HepG2 (cell line): ENCODE results near the gene NRN1. TPM values are rescaled to one million over a fixed set of nuclear protein-coding genes. Genes with fewer than 3 reads are reported as not detected.

Experiments used
- ATAC-seq: fragments of 200-7000 bp; cut with Tn5 transposase; 3 replicates; pipeline ENCODE4 v1.9.1; 2020; ENCODE audit warnings: mild to moderate bottlenecking, moderate library complexity
- BruUV-seq: library from RNA; stranded (reverse); fragments of 400-500 nt; replicated peaks from 2 replicates; lab custom pipeline; 2021; lab: Mats Ljungman, UMichigan
- CTCF ChIA-PET: fragments of 300-600 bp; formaldehyde crosslinking; extraction: SDS; loops from one replicate; lab custom pipeline; 2021; ENCODE audit warnings: low total read pairs, inconsistent platforms, low intra/inter-chr PET ratio; lab: Yijun Ruan, JAX
- POLR2A ChIA-PET: fragments of 350-600 bp; sonication (Branson Sonifier 250); formaldehyde crosslinking; loops from one replicate; lab custom pipeline; 2020; ENCODE audit warnings: antibody characterized with exemption, inconsistent platforms; lab: Yijun Ruan, JAX
- DNase-seq: peaks from one replicate; pipeline ENCODE4 v3.0.0-alpha.2; 2015; ENCODE audit warnings: low spot score
- FAIRE-seq: peaks from 3 replicates; lab custom pipeline; 2011; peaks lifted over from hg19 to GRCh38; lab: Jason Lieb, UNC
- H2AFZ ChIP-seq: one replicate; pipeline ENCODE4 v1.6.1; 2011; ENCODE audit warnings: low read length, inconsistent platforms
- H3K27ac ChIP-seq: fragments of 300-600 bp; 3 replicates; pipeline ENCODE4 v1.8.0; 2011; ENCODE audit warnings: mixed run types, mild to moderate bottlenecking, mixed read lengths, low read length, inconsistent platforms; ENCODE audit not compliant: insufficient read depth; ENCODE audit errors: extremely low read length
- H3K27me3 ChIP-seq, 2 experiments: fragments of 200-600 bp in 1 of 2; 2 replicates in 1 of 2; 3 replicates in 1 of 2; pipeline versions ENCODE4 v1.6.0 to v1.8.0; 2011; ENCODE audit warnings: low read length in 2 of 2, mild to moderate bottlenecking in 2 of 2, moderate library complexity in 2 of 2, inconsistent platforms in 1 of 2; ENCODE audit not compliant: insufficient read depth in 2 of 2, control insufficient read depth in 1 of 2
- H3K36me3 ChIP-seq, 2 experiments: fragments of 200-600 bp in 1 of 2; replicated peaks in 1 of 2; 2 replicates in 1 of 2; 3 replicates in 1 of 2; pipeline versions ENCODE4 v1.5.1 to v1.8.0; 2011; ENCODE audit warnings: low read length in 2 of 2, inconsistent platforms in 1 of 2; ENCODE audit not compliant: insufficient read depth in 2 of 2, control insufficient read depth in 1 of 2
- H3K4me1 ChIP-seq: 2 replicates; pipeline ENCODE4 v1.5.1; 2012; ENCODE audit warnings: low read length, inconsistent platforms; ENCODE audit not compliant: insufficient read depth
- H3K4me2 ChIP-seq: 2 replicates; pipeline ENCODE4 v1.6.0; 2011; ENCODE audit warnings: low read depth, low read length, inconsistent platforms
- H3K4me3 ChIP-seq, 3 experiments: fragments of 200-600 bp in 1 of 3; sonication (generic), shearing (Covaris generic) in 1 of 3; replicated peaks in 1 of 3; 2 replicates each; pipeline ENCODE4 v1.5.1; 2011 to 2016; ENCODE audit warnings: low read length in 3 of 3, inconsistent platforms in 2 of 3, low read depth in 2 of 3, mild to moderate bottlenecking in 2 of 3, control low read depth in 1 of 3, mixed read lengths in 1 of 3; ENCODE audit not compliant: insufficient read depth in 1 of 3
- H3K79me2 ChIP-seq: one replicate; pipeline ENCODE4 v1.6.1; 2011; ENCODE audit warnings: low read length, inconsistent platforms; ENCODE audit not compliant: insufficient read depth
- H3K9ac ChIP-seq: 2 replicates; pipeline ENCODE4 v1.6.0; 2011; ENCODE audit warnings: mild to moderate bottlenecking, low read depth, low read length, inconsistent platforms; ENCODE audit not compliant: insufficient read depth
- H3K9me3 ChIP-seq: 2 replicates; pipeline ENCODE4 v1.5.1; 2012; ENCODE audit warnings: mild to moderate bottlenecking, low read length
- H4K20me1 ChIP-seq: 2 replicates; pipeline ENCODE4 v1.6.0; 2011; ENCODE audit warnings: inconsistent platforms, mild to moderate bottlenecking, low read length, moderate library complexity; ENCODE audit not compliant: insufficient read depth
- CERS6 ChIP-seq: sonication (generic); formaldehyde crosslinking; IDR thresholded peaks from 2 replicates; pipeline ENCODE4 v1.5.0; 2020; ENCODE audit warnings: missing genetic modification reagents
- ETV6 ChIP-seq: sonication (generic); formaldehyde crosslinking; conservative IDR thresholded peaks from 2 replicates; pipeline ENCODE4 v1.4.0; 2020; ENCODE audit warnings: missing genetic modification reagents
- HBP1 ChIP-seq: IDR thresholded peaks from 2 replicates; pipeline ENCODE4 v1.6.1; 2016; ENCODE audit warnings: low read depth, control low read depth
- JUNB ChIP-seq: sonication (generic); formaldehyde crosslinking; IDR thresholded peaks from 2 replicates; pipeline ENCODE4 v1.8.0; 2022; ENCODE audit warnings: missing genetic modification reagents, mild to moderate bottlenecking, borderline replicate concordance
- KLF13 ChIP-seq: sonication (generic); formaldehyde crosslinking; IDR thresholded peaks from 2 replicates; pipeline ENCODE4 v1.4.0; 2020; ENCODE audit warnings: mild to moderate bottlenecking, missing genetic modification reagents
- MEIS2 ChIP-seq: sonication (generic); formaldehyde crosslinking; IDR thresholded peaks from 2 replicates; pipeline ENCODE4 v1.9.0; 2021; ENCODE audit warnings: mild to moderate bottlenecking, missing genetic modification reagents
- MZF1 ChIP-seq: sonication (generic); formaldehyde crosslinking; IDR thresholded peaks from 2 replicates; pipeline ENCODE4 v1.8.1; 2023; ENCODE audit warnings: mild to moderate bottlenecking, missing genetic modification reagents, borderline replicate concordance
- NPAS2 ChIP-seq: sonication (generic); formaldehyde crosslinking; IDR thresholded peaks from 2 replicates; pipeline ENCODE4 v1.8.0; 2022; ENCODE audit warnings: mild to moderate bottlenecking, missing genetic modification reagents, borderline replicate concordance
- PLRG1 ChIP-seq: fragments of 450-650 bp; conservative IDR thresholded peaks from 2 replicates; pipeline ENCODE4 v1.6.1; 2016
- PLSCR1 ChIP-seq: sonication (generic); formaldehyde crosslinking; IDR thresholded peaks from 2 replicates; pipeline ENCODE4 v1.5.0; 2020; ENCODE audit warnings: missing genetic modification reagents, mild to moderate bottlenecking, borderline replicate concordance
- STAG1 ChIP-seq: sonication (generic); formaldehyde crosslinking; IDR thresholded peaks from 2 replicates; pipeline ENCODE4 v1.4.0; 2020; ENCODE audit warnings: missing genetic modification reagents
- TOPORS ChIP-seq: sonication (generic); formaldehyde crosslinking; IDR thresholded peaks from 2 replicates; pipeline ENCODE4 v1.8.0; 2023; ENCODE audit warnings: mild to moderate bottlenecking, missing genetic modification reagents
- YY1 ChIP-seq: IDR thresholded peaks from 2 replicates; pipeline ENCODE4 v1.6.1; 2011; ENCODE audit warnings: low read length, low read depth, moderate library complexity, mild to moderate bottlenecking; ENCODE audit not compliant: insufficient read depth, insufficient replicate concordance
- ZBTB1 ChIP-seq: sonication (generic); formaldehyde crosslinking; IDR thresholded peaks from 2 replicates; pipeline ENCODE4 v1.4.0; 2020; ENCODE audit warnings: missing genetic modification reagents, borderline replicate concordance
- ZBTB3 ChIP-seq: sonication (generic); formaldehyde crosslinking; IDR thresholded peaks from 2 replicates; pipeline ENCODE4 v1.4.0; 2020; ENCODE audit warnings: low read depth, mild to moderate bottlenecking, moderate library complexity, missing genetic modification reagents, borderline replicate concordance
- ZBTB33 ChIP-seq: sonication (generic); formaldehyde crosslinking; IDR thresholded peaks from 2 replicates; pipeline ENCODE4 v1.4.0; 2020; ENCODE audit warnings: missing genetic modification reagents
- ZFX ChIP-seq: sonication (generic); formaldehyde crosslinking; IDR thresholded peaks from 2 replicates; pipeline ENCODE4 v1.4.0; 2020; ENCODE audit warnings: mild to moderate bottlenecking, low read depth, missing genetic modification reagents, moderate library complexity
- ZNF354B ChIP-seq: sonication (generic); formaldehyde crosslinking; IDR thresholded peaks from 2 replicates; pipeline ENCODE4 v1.8.0; 2022; ENCODE audit warnings: mild to moderate bottlenecking, missing genetic modification reagents
- ZNF678 ChIP-seq: sonication (generic); formaldehyde crosslinking; IDR thresholded peaks from 2 replicates; pipeline ENCODE4 v1.4.0; 2020; ENCODE audit warnings: mild to moderate bottlenecking, missing genetic modification reagents
- ZNF816 ChIP-seq: sonication (generic); formaldehyde crosslinking; IDR thresholded peaks from 2 replicates; pipeline ENCODE4 v1.8.0; 2022; ENCODE audit warnings: missing genetic modification reagents, mild to moderate bottlenecking, borderline replicate concordance
- WGBS: methylation state at CpG from one replicate; pipeline ENCODE4 v1.1.6; 2017; ENCODE audit warnings: low lambda C conversion rate; 5-methylcytosine and 5-hydroxymethylcytosine counted together
- in situ Hi-C: cut with HindIII; loops from 2 replicates; pipeline ENCODE4 v1.10.0; 2017; ENCODE audit warnings: low pct_unique_long_range_greater_than_20kb; ENCODE audit not compliant: extremely low pct_ligation_motif_present
- intact Hi-C: fragments of 100-400 bp; cut with micrococcal nuclease; formaldehyde crosslinking; loops from one replicate; pipeline ENCODE4 v1.10.0; 2022; ENCODE audit not compliant: unreplicated experiment
- polyA plus RNA-seq, 8 experiments: library from polyadenylated mRNA; depleted of rRNA in 3 of 8; stranded (reverse) in 7 of 8; unstranded in 1 of 8; fragments of >200 nt; fragmentation: Illumina TruSeq in 4 of 8; extraction: Trizol in 4 of 8; gene quantifications; 2 replicates each; pipeline versions ENCODE4 v1.2.1 to v1.2.3, GENCODE V29; 2011 to 2016; ENCODE audit warnings: low read depth in 4 of 8, missing spikeins in 1 of 8, mixed read lengths in 1 of 8; ENCODE audit not compliant: insufficient read depth in 1 of 8
- total RNA-seq, 5 experiments: library from RNA; depleted of rRNA; stranded (reverse); fragments of >200 nt; fragmentation: Illumina TruSeq; extraction: Trizol; gene quantifications; 2 replicates each; pipeline ENCODE4 v1.2.3, GENCODE V29; 2016; ENCODE audit warnings: low read depth in 1 of 5

The NRN1 gene
- total and polyA plus RNA-seq, 2 of the 13 experiments (the other 11 are each of a cell fraction or from before 2014, with no cell fraction given): 0.11 TPM; not detected in 1

- no peak for FAIRE-seq
- H2AFZ ChIP-seq: no peak overlapping the region
- TF ChIP-seq JUNB (CRISPR knock-in tag) (0 out of 2 replicates have a peak, but pooled peaks have one; percentile 29), ZNF354B (CRISPR knock-in tag) (no peak), CERS6 (CRISPR knock-in tag) (no peak), ZNF816 (no peak), TOPORS (CRISPR knock-in tag) (0 out of 2 replicates have a peak, but pooled peaks have one; percentile 44), PLSCR1 (CRISPR knock-in tag) (no peak), HBP1 (no peak), PLRG1 (no peak), STAG1 (CRISPR knock-in tag) (peak; percentile 24; the same call in 1 of the 2 replicates), YY1 (no peak), MEIS2 (no peak), NPAS2 (no peak), ZBTB3 (CRISPR knock-in tag) (no peak), MZF1 (CRISPR knock-in tag) (no peak), ZNF678 (CRISPR knock-in tag) (no peak), ZFX (CRISPR knock-in tag) (peak; percentile 30; the same call in 1 of the 2 replicates), ZBTB1 (CRISPR knock-in tag) (no peak), ZBTB33 (CRISPR knock-in tag) (no peak), KLF13 (CRISPR knock-in tag) (no peak), ETV6 (CRISPR knock-in tag) (no peak)
Observed at GRCh38 chr6:6007366-6008088, 802 bp upstream of the NRN1 start.

More at GRCh38 chr6:6007366-6008088, 802 bp upstream of the NRN1 start:
- Histone ChIP-seq H3K9ac (no peak overlapping the region), H3K9me3 (no peaks in the 10 kb centered on the region), H3K27ac (no peak overlapping the region), H3K79me2 (no peaks in the 10 kb centered on the region), H3K27me3 (peaks cover 4 to 66% of the 10 kb centered on the region in 2 experiments; a peak in 4 of 5 replicates), H4K20me1 (no peaks in the 10 kb centered on the region), H3K4me2 (peak overlapping the region; percentile 65), H3K36me3 (no peaks in the 10 kb centered on the region), H3K4me1 (peaks cover 17% of the 10 kb centered on the region), H3K4me3 (peak overlapping the region; percentile 29 to 60 (median 39); a peak in 4 of 6 replicates)
- in situ Hi-C loops (no loop called here), intact Hi-C loops (no loop called here)
- ChIA-PET CTCF (no interaction called here), POLR2A (no interaction called here)
- ATAC-seq (peak; percentile 63), DNase-seq (no peak)
- 24% methylated on average over 54 of the region's 57 CpGs for WGBS
- no TSS peak for BruUV-seq
